HepG2 (cell line): ENCODE data around the gene RFTN1. TPM values are rescaled to one million over a fixed set of nuclear protein-coding genes. Genes with fewer than 3 reads are reported as not detected.

ENCODE experiments used
- ATAC-seq: fragments of 200-7000 bp; cut with Tn5 transposase; 3 replicates; pipeline ENCODE4 v1.9.1; 2020; ENCODE audit warnings: mild to moderate bottlenecking, moderate library complexity
- BruUV-seq: library from RNA; stranded (reverse); fragments of 400-500 nt; replicated peaks from 2 replicates; lab custom pipeline; 2021; lab: Mats Ljungman, UMichigan
- CTCF ChIA-PET: fragments of 300-600 bp; formaldehyde crosslinking; extraction: SDS; loops from one replicate; lab custom pipeline; 2021; ENCODE audit warnings: low total read pairs, inconsistent platforms, low intra/inter-chr PET ratio; lab: Yijun Ruan, JAX
- POLR2A ChIA-PET: fragments of 350-600 bp; sonication (Branson Sonifier 250); formaldehyde crosslinking; loops from one replicate; lab custom pipeline; 2020; ENCODE audit warnings: antibody characterized with exemption, inconsistent platforms; lab: Yijun Ruan, JAX
- DNase-seq: peaks from one replicate; pipeline ENCODE4 v3.0.0-alpha.2; 2015; ENCODE audit warnings: low spot score
- FAIRE-seq: peaks from 3 replicates; lab custom pipeline; 2011; peaks lifted over from hg19 to GRCh38; lab: Jason Lieb, UNC
- H2AFZ ChIP-seq: one replicate; pipeline ENCODE4 v1.6.1; 2011; ENCODE audit warnings: low read length, inconsistent platforms
- H3K27ac ChIP-seq: fragments of 300-600 bp; 3 replicates; pipeline ENCODE4 v1.8.0; 2011; ENCODE audit warnings: mixed run types, mild to moderate bottlenecking, mixed read lengths, low read length, inconsistent platforms; ENCODE audit not compliant: insufficient read depth; ENCODE audit errors: extremely low read length
- H3K27me3 ChIP-seq, 2 experiments: fragments of 200-600 bp in 1 of 2; 2 replicates in 1 of 2; 3 replicates in 1 of 2; pipeline versions ENCODE4 v1.6.0 to v1.8.0; 2011; ENCODE audit warnings: low read length in 2 of 2, mild to moderate bottlenecking in 2 of 2, moderate library complexity in 2 of 2, inconsistent platforms in 1 of 2; ENCODE audit not compliant: insufficient read depth in 2 of 2, control insufficient read depth in 1 of 2
- H3K36me3 ChIP-seq, 2 experiments: fragments of 200-600 bp in 1 of 2; replicated peaks in 1 of 2; 2 replicates in 1 of 2; 3 replicates in 1 of 2; pipeline versions ENCODE4 v1.5.1 to v1.8.0; 2011; ENCODE audit warnings: low read length in 2 of 2, inconsistent platforms in 1 of 2; ENCODE audit not compliant: insufficient read depth in 2 of 2, control insufficient read depth in 1 of 2
- H3K4me1 ChIP-seq: 2 replicates; pipeline ENCODE4 v1.5.1; 2012; ENCODE audit warnings: low read length, inconsistent platforms; ENCODE audit not compliant: insufficient read depth
- H3K4me2 ChIP-seq: 2 replicates; pipeline ENCODE4 v1.6.0; 2011; ENCODE audit warnings: low read depth, low read length, inconsistent platforms
- H3K4me3 ChIP-seq, 3 experiments: fragments of 200-600 bp in 1 of 3; sonication (generic), shearing (Covaris generic) in 1 of 3; replicated peaks in 1 of 3; 2 replicates each; pipeline ENCODE4 v1.5.1; 2011 to 2016; ENCODE audit warnings: low read length in 3 of 3, inconsistent platforms in 2 of 3, low read depth in 2 of 3, mild to moderate bottlenecking in 2 of 3, control low read depth in 1 of 3, mixed read lengths in 1 of 3; ENCODE audit not compliant: insufficient read depth in 1 of 3
- H3K79me2 ChIP-seq: one replicate; pipeline ENCODE4 v1.6.1; 2011; ENCODE audit warnings: low read length, inconsistent platforms; ENCODE audit not compliant: insufficient read depth
- H3K9ac ChIP-seq: 2 replicates; pipeline ENCODE4 v1.6.0; 2011; ENCODE audit warnings: mild to moderate bottlenecking, low read depth, low read length, inconsistent platforms; ENCODE audit not compliant: insufficient read depth
- H3K9me3 ChIP-seq: 2 replicates; pipeline ENCODE4 v1.5.1; 2012; ENCODE audit warnings: mild to moderate bottlenecking, low read length
- H4K20me1 ChIP-seq: 2 replicates; pipeline ENCODE4 v1.6.0; 2011; ENCODE audit warnings: inconsistent platforms, mild to moderate bottlenecking, low read length, moderate library complexity; ENCODE audit not compliant: insufficient read depth
- BHLHE40 ChIP-seq: IDR thresholded peaks from 2 replicates; pipeline ENCODE4 v1.6.1; 2011; ENCODE audit warnings: low read length, improper control_type of control experiment
- CAMTA2 ChIP-seq: sonication (generic); formaldehyde crosslinking; IDR thresholded peaks from 2 replicates; pipeline ENCODE4 v1.4.0; 2020; ENCODE audit warnings: mild to moderate bottlenecking, missing genetic modification reagents, borderline replicate concordance
- FLYWCH1 ChIP-seq: sonication (generic); formaldehyde crosslinking; IDR thresholded peaks from 2 replicates; pipeline ENCODE4 v1.8.1; 2023; ENCODE audit warnings: mild to moderate bottlenecking, missing genetic modification reagents
- FOXC1 ChIP-seq: sonication (generic); formaldehyde crosslinking; IDR thresholded peaks from 2 replicates; pipeline ENCODE4 v1.8.0; 2022; ENCODE audit warnings: mild to moderate bottlenecking, missing genetic modification reagents, borderline replicate concordance
- GTF2F1 ChIP-seq: fragments of 150-350 bp; IDR thresholded peaks from 2 replicates; pipeline ENCODE4 v1.6.1; 2014; ENCODE audit warnings: low read length
- JARID2 ChIP-seq: sonication (generic); formaldehyde crosslinking; IDR thresholded peaks from 2 replicates; pipeline ENCODE4 v1.8.1; 2023; ENCODE audit warnings: missing genetic modification reagents, inconsistent platforms; ENCODE audit not compliant: insufficient replicate concordance
- KDM1A ChIP-seq: IDR thresholded peaks from 2 replicates; pipeline ENCODE4 v1.6.1; 2016; ENCODE audit warnings: missing compliant biosample characterization
- KDM2A ChIP-seq: sonication (generic); formaldehyde crosslinking; IDR thresholded peaks from 2 replicates; pipeline ENCODE4 v1.4.0; 2020; ENCODE audit warnings: low read depth, missing genetic modification reagents, borderline replicate concordance
- MIER3 ChIP-seq: IDR thresholded peaks from 2 replicates; pipeline ENCODE4 v1.6.1; 2016; ENCODE audit warnings: missing compliant biosample characterization, borderline replicate concordance
- NFE2L1 ChIP-seq: sonication (generic); formaldehyde crosslinking; IDR thresholded peaks from 2 replicates; pipeline ENCODE4 v1.4.0; 2020; ENCODE audit warnings: missing genetic modification reagents, mild to moderate bottlenecking, borderline replicate concordance
- PAF1 ChIP-seq: IDR thresholded peaks from 2 replicates; pipeline ENCODE4 v1.6.1; 2016; ENCODE audit warnings: missing genetic modification reagents, missing compliant biosample characterization
- POLR2A ChIP-seq, 2 experiments: IDR thresholded peaks; 2 replicates each; pipeline ENCODE4 v1.6.1; 2011; ENCODE audit warnings: low read depth in 2 of 2, low read length in 2 of 2, mild to moderate bottlenecking in 1 of 2, moderate library complexity in 1 of 2; ENCODE audit not compliant: insufficient read depth in 1 of 2
- REXO4 ChIP-seq: sonication (generic); formaldehyde crosslinking; IDR thresholded peaks from 2 replicates; pipeline ENCODE4 v1.8.0; 2022; ENCODE audit warnings: missing genetic modification reagents, mild to moderate bottlenecking, borderline replicate concordance
- RORA ChIP-seq: sonication (generic); formaldehyde crosslinking; IDR thresholded peaks from 2 replicates; pipeline ENCODE4 v1.5.0; 2020; ENCODE audit warnings: mild to moderate bottlenecking, missing genetic modification reagents, moderate library complexity
- ZNF20 ChIP-seq: sonication (generic); formaldehyde crosslinking; IDR thresholded peaks from 2 replicates; pipeline ENCODE4 v1.4.0; 2020; ENCODE audit warnings: mild to moderate bottlenecking, moderate library complexity, missing genetic modification reagents
- ZNF251 ChIP-seq: sonication (generic); formaldehyde crosslinking; IDR thresholded peaks from 2 replicates; pipeline ENCODE4 v1.9.0; 2021; ENCODE audit warnings: mild to moderate bottlenecking, missing genetic modification reagents
- ZNF282 ChIP-seq: fragments of 450-650 bp; IDR thresholded peaks from 2 replicates; pipeline ENCODE4 v1.6.1; 2018; ENCODE audit not compliant: partially characterized antibody
- ZNF563 ChIP-seq: sonication (generic); formaldehyde crosslinking; IDR thresholded peaks from 2 replicates; pipeline ENCODE4 v1.8.0; 2022; ENCODE audit warnings: mild to moderate bottlenecking, moderate library complexity, missing genetic modification reagents
- WGBS: methylation state at CpG from one replicate; pipeline ENCODE4 v1.1.6; 2017; ENCODE audit warnings: low lambda C conversion rate; 5-methylcytosine and 5-hydroxymethylcytosine counted together
- in situ Hi-C: cut with HindIII; loops from 2 replicates; pipeline ENCODE4 v1.10.0; 2017; ENCODE audit warnings: low pct_unique_long_range_greater_than_20kb; ENCODE audit not compliant: extremely low pct_ligation_motif_present
- intact Hi-C: fragments of 100-400 bp; cut with micrococcal nuclease; formaldehyde crosslinking; loops from one replicate; pipeline ENCODE4 v1.10.0; 2022; ENCODE audit not compliant: unreplicated experiment
- polyA plus RNA-seq, 8 experiments: library from polyadenylated mRNA; depleted of rRNA in 3 of 8; stranded (reverse) in 7 of 8; unstranded in 1 of 8; fragments of >200 nt; fragmentation: Illumina TruSeq in 4 of 8; extraction: Trizol in 4 of 8; gene quantifications; 2 replicates each; pipeline versions ENCODE4 v1.2.1 to v1.2.3, GENCODE V29; 2011 to 2016; ENCODE audit warnings: low read depth in 4 of 8, missing spikeins in 1 of 8, mixed read lengths in 1 of 8; ENCODE audit not compliant: insufficient read depth in 1 of 8
- total RNA-seq, 5 experiments: library from RNA; depleted of rRNA; stranded (reverse); fragments of >200 nt; fragmentation: Illumina TruSeq; extraction: Trizol; gene quantifications; 2 replicates each; pipeline ENCODE4 v1.2.3, GENCODE V29; 2016; ENCODE audit warnings: low read depth in 1 of 5

Gene RFTN1
- total and polyA plus RNA-seq, 2 of the 13 experiments (the other 11 are each of a cell fraction or from before 2014, with no cell fraction given), result not detected

DNA sequence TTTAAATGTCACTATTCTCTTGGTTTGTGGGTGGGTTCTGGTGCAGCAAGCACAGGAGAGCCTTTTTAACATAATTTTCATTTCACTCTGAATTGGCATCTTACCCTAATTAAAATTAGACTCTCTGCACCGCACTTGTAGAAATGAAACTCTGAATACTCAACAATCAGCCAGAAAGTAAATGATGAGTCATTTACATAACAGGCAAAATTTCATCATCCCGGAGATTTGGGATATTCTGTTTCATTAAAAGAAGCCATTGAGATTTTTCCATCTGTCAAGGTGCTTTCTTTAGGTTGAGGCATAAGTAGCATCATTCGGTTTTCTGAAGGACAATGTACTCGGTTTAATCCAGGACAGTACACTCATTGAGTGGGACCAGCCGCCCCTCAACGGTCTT, 111.0 kb downstream of the RFTN1 start:
- Histone ChIP-seq H3K4me1 (no peaks in the 10 kb centered on the region), H4K20me1 (no peaks in the 10 kb centered on the region), H3K4me2 (no peak overlapping the region), H3K27ac (no peak overlapping the region), H3K9ac (no peak overlapping the region), H3K27me3 (peaks cover 0 to 12% of the 10 kb centered on the region in 2 experiments; a peak in 3 of 5 replicates), H3K79me2 (no peaks in the 10 kb centered on the region), H2AFZ (no peak overlapping the region), H3K4me3 (no peak overlapping the region), H3K9me3 (no peaks in the 10 kb centered on the region), H3K36me3 (no peaks in the 10 kb centered on the region)
- TF ChIP-seq BHLHE40, result no peak
- TF ChIP-seq CAMTA2 (CRISPR knock-in tag), result no peak
- TF ChIP-seq ZNF563 (CRISPR knock-in tag), result no peak
- TF ChIP-seq PAF1, result no peak
- TF ChIP-seq ZNF251 (CRISPR knock-in tag), result no peak
- no peak for TF ChIP-seq ZNF20
- TF ChIP-seq FOXC1, result no peak
- no peak for TF ChIP-seq POLR2A (IDR thresholded peaks at IDR 0.05; ENCODE audit: insufficient read depth in 1 of 2, low read depth in 2 of 2, low read length in 2 of 2)
- TF ChIP-seq ZNF282, result no peak
- no peak for TF ChIP-seq FLYWCH1 (CRISPR knock-in tag)
- TF ChIP-seq KDM2A (CRISPR knock-in tag), result no peak
- no peak for TF ChIP-seq GTF2F1
- TF ChIP-seq KDM1A (CRISPR knock-in tag), result no peak
- no peak for TF ChIP-seq RORA (CRISPR knock-in tag)
- no peak for TF ChIP-seq JARID2 (CRISPR knock-in tag)
- no peak for TF ChIP-seq MIER3 (CRISPR knock-in tag)
- no peak for TF ChIP-seq REXO4 (CRISPR knock-in tag)
- TF ChIP-seq NFE2L1, result no peak
- BruUV-seq, result no TSS peak
- intact Hi-C loops (no loop called here), in situ Hi-C loops (no loop called here)
- POLR2A ChIA-PET, result no interaction called here
- FAIRE-seq, result no peak
- ATAC-seq, result no peak
- 57% methylated on average over 6 of the region's 6 CpGs for WGBS
- DNase-seq, result no peak
- CTCF ChIA-PET, result no interaction called here
